Measurements from ENCODE around the gene PISD.

- 0 out of 2 replicates have a peak, but pooled peaks have one; percentile 30 for TF ChIP-seq CTCF (conservative IDR thresholded peaks at IDR 0.05; ENCODE audit: low read depth, low read length)
- TF ChIP-seq EZH2phosphoT487 (IDR thresholded peaks at IDR 0.05; ENCODE audit: borderline replicate concordance, low read length): no peak
Measured at GRCh38 chr22:31628969-31629708, 32.9 kb downstream of the PISD start.
